WTC11 (cell line): ENCODE results near the gene GTPBP1. TPM values are rescaled to one million over a fixed set of nuclear protein-coding genes. Genes with fewer than 3 reads are reported as not detected.

Source experiments
- ATAC-seq: fragments of 200-7000 bp; cut with Tn5 transposase; 2 replicates; pipeline ENCODE4 v1.10.0; 2021; ENCODE audit warnings: mild to moderate bottlenecking, moderate library complexity
- CTCF ChIA-PET: fragments of 300-600 bp; sonication (Branson Sonifier 250); formaldehyde crosslinking; loops from one replicate; lab custom pipeline; 2021; ENCODE audit warnings: antibody characterized with exemption; lab: Charles Lee
- POLR2A ChIA-PET: fragments of 350-600 bp; sonication (Branson Sonifier 250); formaldehyde crosslinking; loops from one replicate; lab custom pipeline; 2021; ENCODE audit warnings: antibody characterized with exemption; lab: Charles Lee
- DNase-seq: peaks from one replicate; pipeline ENCODE4 v3.0.0; 2021; ENCODE audit warnings: low spot score
- H3K27ac Mint-ChIP-seq: 2 replicates; pipeline ENCODE4 v1.8.0; 2021; ENCODE audit warnings: mixed read lengths
- H3K27me3 Mint-ChIP-seq: 2 replicates; pipeline ENCODE4 v1.8.0; 2021; ENCODE audit warnings: low read depth, mild to moderate bottlenecking, moderate library complexity, mixed read lengths
- H3K36me3 Mint-ChIP-seq: 2 replicates; pipeline ENCODE4 v1.8.0; 2021; ENCODE audit warnings: mixed read lengths
- H3K4me1 Mint-ChIP-seq: 2 replicates; pipeline ENCODE4 v1.8.0; 2022; ENCODE audit warnings: mixed read lengths
- H3K4me3 Mint-ChIP-seq: 2 replicates; pipeline ENCODE4 v1.8.0; 2021; ENCODE audit warnings: mild to moderate bottlenecking, moderate library complexity, mixed read lengths
- H3K9me3 Mint-ChIP-seq: 2 replicates; pipeline ENCODE4 v1.8.0; 2021; ENCODE audit warnings: mixed read lengths
- ATF1 ChIP-seq: sonication (generic); formaldehyde crosslinking; IDR thresholded peaks from 2 replicates; pipeline ENCODE4 v1.8.1; 2023; ENCODE audit warnings: mild to moderate bottlenecking, moderate library complexity, missing genetic modification reagents
- CREB1 ChIP-seq: sonication (generic); formaldehyde crosslinking; IDR thresholded peaks from 2 replicates; pipeline ENCODE4 v1.8.0; 2023; ENCODE audit warnings: mild to moderate bottlenecking, missing genetic modification reagents
- CREM ChIP-seq: sonication (generic); formaldehyde crosslinking; IDR thresholded peaks from 2 replicates; pipeline ENCODE4 v1.8.1; 2022; ENCODE audit warnings: mild to moderate bottlenecking, missing genetic modification reagents, moderate library complexity
- EMX1 ChIP-seq: fragments of 250-450 bp; sonication (Bioruptor Pico); IDR thresholded peaks from 2 replicates; pipeline ENCODE4 v1.8.0; 2021; ENCODE audit warnings: mild to moderate bottlenecking
- FOXP4 ChIP-seq: sonication (generic); formaldehyde crosslinking; IDR thresholded peaks from 2 replicates; pipeline ENCODE4 v1.8.0; 2022; ENCODE audit warnings: mild to moderate bottlenecking, missing genetic modification reagents
- GTF2I ChIP-seq: fragments of 250-450 bp; sonication (Bioruptor Pico); conservative IDR thresholded peaks from 2 replicates; pipeline ENCODE4 v1.4.0; 2021; ENCODE audit warnings: mild to moderate bottlenecking
- JUN ChIP-seq: sonication (generic); formaldehyde crosslinking; IDR thresholded peaks from 2 replicates; pipeline ENCODE4 v1.8.0; 2023; ENCODE audit warnings: mild to moderate bottlenecking, missing genetic modification reagents
- NR2C2 ChIP-seq: sonication (generic); formaldehyde crosslinking; IDR thresholded peaks from 2 replicates; pipeline ENCODE4 v1.8.0; 2022; ENCODE audit warnings: mild to moderate bottlenecking, missing genetic modification reagents
- PREB ChIP-seq: sonication (generic); formaldehyde crosslinking; IDR thresholded peaks from 2 replicates; pipeline ENCODE4 v1.8.1; 2022; ENCODE audit warnings: mild to moderate bottlenecking, missing genetic modification reagents, moderate library complexity, borderline replicate concordance
- RORB ChIP-seq: fragments of 250-450 bp; sonication (Bioruptor Pico); IDR thresholded peaks from 2 replicates; pipeline ENCODE4 v1.9.0; 2021; ENCODE audit warnings: mild to moderate bottlenecking
- SMAD3 ChIP-seq: sonication (generic); formaldehyde crosslinking; IDR thresholded peaks from 2 replicates; pipeline ENCODE4 v1.8.0; 2022; ENCODE audit warnings: missing genetic modification reagents, mild to moderate bottlenecking, borderline replicate concordance
- SOX15 ChIP-seq: fragments of 250-450 bp; sonication (Bioruptor Pico); IDR thresholded peaks from 2 replicates; pipeline ENCODE4 v1.9.0; 2021; ENCODE audit warnings: mild to moderate bottlenecking
- TCF7 ChIP-seq: sonication (generic); formaldehyde crosslinking; IDR thresholded peaks from 2 replicates; pipeline ENCODE4 v1.8.0; 2022; ENCODE audit warnings: mild to moderate bottlenecking, low read depth, missing genetic modification reagents, moderate library complexity
- ZBTB43 ChIP-seq: sonication (generic); formaldehyde crosslinking; IDR thresholded peaks from 2 replicates; pipeline ENCODE4 v1.8.1; 2023; ENCODE audit warnings: mild to moderate bottlenecking, missing genetic modification reagents
- ZNF138 ChIP-seq: sonication (generic); formaldehyde crosslinking; conservative IDR thresholded peaks from 2 replicates; pipeline ENCODE4 v1.8.1; 2022; ENCODE audit warnings: mild to moderate bottlenecking, moderate library complexity, missing genetic modification reagents
- ZNF263 ChIP-seq: sonication (generic); formaldehyde crosslinking; IDR thresholded peaks from 2 replicates; pipeline ENCODE4 v1.8.1; 2022; ENCODE audit warnings: low read depth, mild to moderate bottlenecking, moderate library complexity, missing genetic modification reagents
- total RNA-seq: library from RNA; stranded (reverse); gene quantifications from 3 replicates; pipeline ENCODE4 v1.2.3, GENCODE V29; 2021
- TF ChIP-seq, protein P1 (sequence below): sonication (generic); formaldehyde crosslinking; IDR thresholded peaks from 2 replicates; pipeline ENCODE4 v1.8.1; 2023; ENCODE audit warnings: mild to moderate bottlenecking, missing genetic modification reagents

Gene GTPBP1
- total RNA-seq, 1 experiment from 2014 or later = 108 TPM

DNA sequence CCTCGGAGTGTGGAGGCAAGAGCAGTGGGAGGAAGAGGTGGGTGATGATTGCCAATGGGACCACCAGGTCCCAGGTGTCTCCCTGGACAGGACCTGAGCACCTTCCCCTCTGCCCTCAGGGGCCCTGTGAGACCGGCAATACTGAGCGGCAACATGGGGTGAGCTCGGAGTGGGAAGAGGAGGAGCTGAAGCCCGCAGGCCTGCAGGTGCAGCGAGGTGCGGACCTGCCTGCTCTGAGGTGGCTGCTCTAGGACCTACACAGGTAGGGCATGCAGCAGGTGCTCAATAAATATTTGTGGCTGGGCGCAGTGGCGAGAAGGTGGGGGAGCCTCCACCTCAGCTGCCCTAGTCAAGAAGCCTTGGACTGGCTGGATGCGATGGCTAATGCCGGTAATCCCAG, 62.3 kb downstream of the GTPBP1 start:
- H3K27ac Mint-ChIP-seq = no peak overlapping the region
- CTCF ChIA-PET = interaction anchor here (0.5 to 5.3 kb wide), 25 partner anchors 10 to 716 kb away, joined by 3 to 83 read pairs (median 16); partner anchors contain the start of genes CBX6, DNAL4 and NPTXR
- no peak overlapping the region for H3K4me3 Mint-ChIP-seq
- POLR2A ChIA-PET = interaction anchor here (0.6 kb wide), 1 partner anchor 65 kb away, joined by 4 read pairs; no protein-coding TSS in a partner anchor
- ATAC-seq (no peak), DNase-seq (no peak)
- no peaks in the 10 kb centered on the region for H3K36me3 Mint-ChIP-seq
- H3K9me3 Mint-ChIP-seq = no peaks in the 10 kb centered on the region
- H3K4me1 Mint-ChIP-seq = 0 out of 2 replicates have a peak, but pooled peaks cover 3% of the 10 kb centered on the region
- TF ChIP-seq RORB (CRISPR knock-in tag) (no peak), PREB (CRISPR knock-in tag) (no peak), FOXP4 (no peak), NR2C2 (no peak), SOX15 (CRISPR knock-in tag) (no peak), TCF7 (CRISPR knock-in tag) (no peak), ZBTB43 (CRISPR knock-in tag) (no peak), CREB1 (no peak), EMX1 (CRISPR knock-in tag) (no peak), ATF1 (no peak), GTF2I (no peak), ZNF138 (CRISPR knock-in tag) (no peak)
- TF ChIP-seq, protein P1, sequence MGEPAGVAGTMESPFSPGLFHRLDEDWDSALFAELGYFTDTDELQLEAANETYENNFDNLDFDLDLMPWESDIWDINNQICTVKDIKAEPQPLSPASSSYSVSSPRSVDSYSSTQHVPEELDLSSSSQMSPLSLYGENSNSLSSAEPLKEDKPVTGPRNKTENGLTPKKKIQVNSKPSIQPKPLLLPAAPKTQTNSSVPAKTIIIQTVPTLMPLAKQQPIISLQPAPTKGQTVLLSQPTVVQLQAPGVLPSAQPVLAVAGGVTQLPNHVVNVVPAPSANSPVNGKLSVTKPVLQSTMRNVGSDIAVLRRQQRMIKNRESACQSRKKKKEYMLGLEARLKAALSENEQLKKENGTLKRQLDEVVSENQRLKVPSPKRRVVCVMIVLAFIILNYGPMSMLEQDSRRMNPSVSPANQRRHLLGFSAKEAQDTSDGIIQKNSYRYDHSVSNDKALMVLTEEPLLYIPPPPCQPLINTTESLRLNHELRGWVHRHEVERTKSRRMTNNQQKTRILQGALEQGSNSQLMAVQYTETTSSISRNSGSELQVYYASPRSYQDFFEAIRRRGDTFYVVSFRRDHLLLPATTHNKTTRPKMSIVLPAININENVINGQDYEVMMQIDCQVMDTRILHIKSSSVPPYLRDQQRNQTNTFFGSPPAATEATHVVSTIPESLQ (CRISPR knock-in tag) = no peak
- H3K27me3 Mint-ChIP-seq = no peaks in the 10 kb centered on the region

DNA sequence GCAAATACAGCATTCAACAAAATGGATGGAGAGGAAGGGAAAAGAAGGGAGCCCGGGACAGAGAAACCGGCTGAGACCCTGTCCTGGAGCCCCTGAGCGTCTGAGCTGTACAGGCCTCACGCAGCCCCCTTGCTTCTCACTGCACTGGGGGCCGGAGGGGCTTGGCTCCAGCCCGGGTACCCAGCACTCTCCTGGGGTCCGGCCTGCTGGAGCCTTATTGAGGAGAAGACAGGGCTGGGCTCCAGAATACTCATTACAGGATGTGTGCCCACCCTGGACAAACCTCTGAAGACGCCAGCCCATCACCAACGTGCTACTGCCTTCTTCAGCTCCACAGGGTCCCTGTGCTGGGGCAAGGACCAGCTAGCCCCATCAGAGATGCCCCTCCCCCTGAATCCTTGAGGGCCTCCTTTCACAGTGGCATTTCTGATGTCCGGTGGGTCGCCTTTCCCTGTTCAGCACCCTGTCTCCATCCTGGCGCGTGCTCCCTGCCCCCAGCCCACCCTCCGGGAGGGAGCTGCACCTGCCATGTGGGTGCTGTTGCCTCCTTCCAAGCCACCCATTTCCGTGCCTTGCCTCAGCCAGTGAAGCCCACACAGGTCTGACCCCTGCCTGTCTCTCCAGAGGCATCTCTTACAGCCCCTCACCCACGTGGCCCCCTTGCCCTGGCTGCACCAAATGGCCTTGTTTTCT, 64.7 kb downstream of the GTPBP1 start:
- CTCF ChIA-PET = interaction anchor here (0.7 to 5.3 kb wide), 9 partner anchors 13 to 353 kb away, joined by 3 to 83 read pairs (median 50); partner anchors contain the start of genes CBX6 and NPTXR
- TF ChIP-seq FOXP4 (no peak), ZBTB43 (CRISPR knock-in tag) (no peak), JUN (CRISPR knock-in tag) (no peak), CREM (CRISPR knock-in tag) (no peak), ZNF263 (CRISPR knock-in tag) (no peak), SMAD3 (CRISPR knock-in tag) (no peak)

More for the DNA sequence above, 64.7 kb downstream of the GTPBP1 start:
- POLR2A ChIA-PET = no interaction called here
- peaks cover 9% of the 10 kb centered on the region for H3K4me1 Mint-ChIP-seq
- no peaks in the 10 kb centered on the region for H3K27me3 Mint-ChIP-seq
- no peaks in the 10 kb centered on the region for H3K9me3 Mint-ChIP-seq
- no peaks in the 10 kb centered on the region for H3K36me3 Mint-ChIP-seq
- no peak overlapping the region for H3K4me3 Mint-ChIP-seq
- H3K27ac Mint-ChIP-seq = no peak overlapping the region
- DNase-seq (no peak), ATAC-seq (no peak)
